ENCODE data around the gene KATNAL1. TPM values are rescaled to one million over a fixed set of nuclear protein-coding genes. Genes with fewer than 3 reads are reported as not detected.

The KATNAL1 gene
- 15.9 and 18.0 TPM in 2 replicates for total RNA-seq

DNA sequence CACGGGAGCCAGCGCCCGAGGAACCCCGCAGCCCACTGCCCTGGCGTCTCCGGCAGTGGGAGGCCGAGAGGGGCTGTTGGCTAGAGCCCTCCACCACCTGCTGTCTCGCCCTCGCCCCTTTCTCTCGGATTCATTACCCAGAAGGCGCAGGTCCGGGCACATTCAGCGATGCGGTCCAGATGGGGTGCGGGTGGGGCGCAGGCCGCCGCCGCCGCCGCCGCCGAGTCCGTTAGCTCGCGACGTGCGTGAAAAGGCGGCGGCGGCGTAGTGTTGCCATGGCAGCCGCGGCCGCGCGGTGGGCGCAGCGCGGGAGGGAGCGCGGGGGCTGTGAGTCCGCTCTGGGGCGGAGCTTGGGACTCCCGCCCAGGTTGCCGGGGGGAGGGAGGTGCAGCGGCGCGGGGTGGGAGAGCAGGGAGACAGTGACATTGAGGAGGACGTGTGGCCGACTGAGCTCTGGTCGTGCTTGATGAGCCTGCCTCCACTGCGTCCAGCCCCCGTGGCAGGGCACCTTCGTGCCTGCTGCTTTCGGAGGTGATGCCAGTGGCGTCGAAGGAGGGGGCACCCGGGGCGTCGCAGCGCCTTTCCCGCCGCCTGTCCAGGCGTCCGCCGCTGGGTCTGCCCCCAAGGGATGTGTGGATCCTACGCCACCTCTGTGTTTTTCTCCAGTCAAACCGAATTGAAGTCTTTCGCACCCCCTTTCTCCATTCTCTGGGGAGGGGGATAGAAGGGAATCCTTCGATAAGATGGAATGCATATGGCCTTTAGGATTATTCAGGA is at the start of gene KATNAL1:
Gene KATNAL1 (minus strand): TSS at position 358 of the 777 bp plus-strand sequence. CDS start 23,774 bp downstream, outside the sequence.
- Histone ChIP-seq H3K9me3 (ENCODE audit: low read depth, low read length) (no peaks in the 10 kb centered on the region), H3K36me3 (ENCODE audit: insufficient read depth, low read length) (no peaks in the 10 kb centered on the region), H2AFZ (ENCODE audit: low read length) (peak within 1 kb of the TSS; percentile 91), H3K4me1 (ENCODE audit: insufficient read depth, low read length) (peaks cover 19% of the 10 kb centered on the region), H3K79me2 (ENCODE audit: insufficient read depth, low read length) (peaks cover 44% of the 10 kb centered on the region), H3K4me3 (ENCODE audit: insufficient read depth, low read length) (peak within 1 kb of the TSS; percentile 78), H3K27ac (ENCODE audit: low read depth, low read length) (peak within 1 kb of the TSS; percentile 31), H3K27me3 (ENCODE audit: insufficient read depth, low read length) (no peaks in the 10 kb centered on the region), H3K4me2 (ENCODE audit: insufficient read depth, low read length) (peak within 1 kb of the TSS; percentile 85), H4K20me1 (ENCODE audit: insufficient read depth, low read length) (no peaks in the 10 kb centered on the region)
- TF ChIP-seq, protein P1, sequence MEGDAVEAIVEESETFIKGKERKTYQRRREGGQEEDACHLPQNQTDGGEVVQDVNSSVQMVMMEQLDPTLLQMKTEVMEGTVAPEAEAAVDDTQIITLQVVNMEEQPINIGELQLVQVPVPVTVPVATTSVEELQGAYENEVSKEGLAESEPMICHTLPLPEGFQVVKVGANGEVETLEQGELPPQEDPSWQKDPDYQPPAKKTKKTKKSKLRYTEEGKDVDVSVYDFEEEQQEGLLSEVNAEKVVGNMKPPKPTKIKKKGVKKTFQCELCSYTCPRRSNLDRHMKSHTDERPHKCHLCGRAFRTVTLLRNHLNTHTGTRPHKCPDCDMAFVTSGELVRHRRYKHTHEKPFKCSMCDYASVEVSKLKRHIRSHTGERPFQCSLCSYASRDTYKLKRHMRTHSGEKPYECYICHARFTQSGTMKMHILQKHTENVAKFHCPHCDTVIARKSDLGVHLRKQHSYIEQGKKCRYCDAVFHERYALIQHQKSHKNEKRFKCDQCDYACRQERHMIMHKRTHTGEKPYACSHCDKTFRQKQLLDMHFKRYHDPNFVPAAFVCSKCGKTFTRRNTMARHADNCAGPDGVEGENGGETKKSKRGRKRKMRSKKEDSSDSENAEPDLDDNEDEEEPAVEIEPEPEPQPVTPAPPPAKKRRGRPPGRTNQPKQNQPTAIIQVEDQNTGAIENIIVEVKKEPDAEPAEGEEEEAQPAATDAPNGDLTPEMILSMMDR (IDR thresholded peaks at IDR 0.05; ENCODE audit: extremely low read depth, low read depth, low read length): no peak
- DNase-seq (ENCODE audit: insufficient read length, low spot score, missing footprints): peak; percentile 89

DNA sequence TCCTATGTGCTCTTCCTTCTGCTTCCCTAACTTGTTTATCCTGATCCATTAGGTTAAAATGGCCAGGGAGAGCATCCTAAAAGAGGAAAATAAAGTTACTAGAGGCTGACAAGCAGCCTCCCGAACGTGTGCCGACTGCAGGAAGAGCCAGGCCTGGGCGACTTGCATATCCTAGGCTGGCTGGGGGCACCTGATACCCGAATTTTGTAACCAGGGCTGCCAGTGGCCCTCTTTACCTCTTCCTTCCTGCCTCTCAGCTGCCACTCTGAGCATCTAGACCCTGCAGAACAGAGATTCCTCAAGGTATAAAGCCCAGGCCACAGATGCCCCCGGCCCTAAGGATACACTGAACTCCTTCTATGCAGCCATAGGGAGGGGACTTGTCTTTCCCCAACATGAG is 48.5 kb upstream of the KATNAL1 start:
- no peaks in the 10 kb centered on the region for H4K20me1 ChIP-seq (ENCODE audit: insufficient read depth, low read length)
- no peak overlapping the region for H3K4me2 ChIP-seq (ENCODE audit: insufficient read depth, low read length)
- peaks cover 8% of the 10 kb centered on the region for H3K9me3 ChIP-seq (ENCODE audit: low read depth, low read length)
- no peaks in the 10 kb centered on the region for H3K36me3 ChIP-seq (ENCODE audit: insufficient read depth, low read length)
- DNase-seq (ENCODE audit: insufficient read length, low spot score, missing footprints): no peak
- TF ChIP-seq, protein P1 (IDR thresholded peaks at IDR 0.05; ENCODE audit: extremely low read depth, low read depth, low read length): no peak
- no peaks in the 10 kb centered on the region for H3K79me2 ChIP-seq (ENCODE audit: insufficient read depth, low read length)
- H3K4me3 ChIP-seq (ENCODE audit: insufficient read depth, low read length): no peak overlapping the region
- H3K4me1 ChIP-seq (ENCODE audit: insufficient read depth, low read length): no peaks in the 10 kb centered on the region
- H2AFZ ChIP-seq (ENCODE audit: low read length): no peak overlapping the region
- H3K27ac ChIP-seq (ENCODE audit: low read depth, low read length): no peak overlapping the region
- no peaks in the 10 kb centered on the region for H3K27me3 ChIP-seq (ENCODE audit: insufficient read depth, low read length)

- Histone ChIP-seq H3K4me1 (ENCODE audit: insufficient read depth, low read length) (no peaks in the 10 kb centered on the region), H3K36me3 (ENCODE audit: insufficient read depth, low read length) (no peaks in the 10 kb centered on the region), H3K4me2 (ENCODE audit: insufficient read depth, low read length) (no peak overlapping the region), H2AFZ (ENCODE audit: low read length) (no peak overlapping the region), H4K20me1 (ENCODE audit: insufficient read depth, low read length) (no peaks in the 10 kb centered on the region), H3K9me3 (ENCODE audit: low read depth, low read length) (peaks cover 8% of the 10 kb centered on the region), H3K27ac (ENCODE audit: low read depth, low read length) (no peak overlapping the region), H3K4me3 (ENCODE audit: insufficient read depth, low read length) (no peak overlapping the region), H3K79me2 (ENCODE audit: insufficient read depth, low read length) (no peaks in the 10 kb centered on the region), H3K27me3 (ENCODE audit: insufficient read depth, low read length) (no peaks in the 10 kb centered on the region)
- TF ChIP-seq, protein P1 (IDR thresholded peaks at IDR 0.05; ENCODE audit: extremely low read depth, low read depth, low read length): peak; percentile 36
- DNase-seq (ENCODE audit: insufficient read length, low spot score, missing footprints): no peak
Measured at GRCh38 chr13:30355384-30355699, 48.0 kb upstream of the KATNAL1 start.

DNA sequence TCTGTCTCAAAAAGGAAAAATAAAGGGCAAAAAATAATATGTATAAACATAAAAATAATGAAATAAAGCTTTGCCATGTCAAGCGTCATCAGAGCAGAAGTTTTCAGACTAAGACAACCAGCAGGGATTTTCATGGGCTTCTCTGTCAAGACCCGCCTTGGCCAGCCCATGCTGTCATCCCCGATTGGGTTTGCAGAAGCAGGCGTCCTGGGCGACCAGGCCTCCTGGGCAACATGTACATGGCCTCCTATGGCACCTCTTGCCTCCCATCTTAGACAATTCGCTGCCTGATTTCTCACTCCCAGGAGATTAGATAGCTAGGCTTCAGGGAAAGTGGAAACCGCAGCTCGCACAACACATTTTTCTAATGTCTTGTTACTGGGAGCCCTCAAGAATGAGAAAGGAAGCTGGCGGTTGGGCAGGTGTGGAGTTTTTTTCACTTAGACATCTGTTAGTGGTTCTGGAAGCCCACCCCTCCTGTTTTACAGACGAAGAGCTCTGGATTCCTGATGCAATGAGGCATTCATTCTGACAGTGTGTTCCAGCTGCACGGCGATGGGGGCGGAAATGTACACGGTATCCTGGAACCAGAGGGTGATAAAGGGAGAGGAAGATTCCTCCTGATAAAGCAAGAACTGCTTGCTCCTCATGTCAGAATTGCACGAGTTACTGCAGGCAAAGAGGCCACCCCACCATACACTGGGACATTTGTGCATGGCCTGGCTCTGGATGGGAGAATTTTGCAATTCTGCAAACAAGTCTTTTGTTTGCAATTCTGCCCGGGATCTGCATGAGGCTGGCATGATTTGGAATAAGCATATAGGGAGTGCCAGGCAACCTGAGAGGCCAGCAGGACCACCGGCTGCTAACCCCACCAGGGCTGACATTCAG is 47.4 kb upstream of the KATNAL1 start:
- Histone ChIP-seq H2AFZ (ENCODE audit: low read length) (no peak overlapping the region), H3K4me2 (ENCODE audit: insufficient read depth, low read length) (no peak overlapping the region), H4K20me1 (ENCODE audit: insufficient read depth, low read length) (no peaks in the 10 kb centered on the region), H3K4me1 (ENCODE audit: insufficient read depth, low read length) (no peaks in the 10 kb centered on the region), H3K79me2 (ENCODE audit: insufficient read depth, low read length) (no peaks in the 10 kb centered on the region), H3K4me3 (ENCODE audit: insufficient read depth, low read length) (no peak overlapping the region), H3K27me3 (ENCODE audit: insufficient read depth, low read length) (no peaks in the 10 kb centered on the region), H3K36me3 (ENCODE audit: insufficient read depth, low read length) (no peaks in the 10 kb centered on the region), H3K27ac (ENCODE audit: low read depth, low read length) (no peak overlapping the region), H3K9me3 (ENCODE audit: low read depth, low read length) (peaks cover 8% of the 10 kb centered on the region)
- TF ChIP-seq, protein P1 (IDR thresholded peaks at IDR 0.05; ENCODE audit: extremely low read depth, low read depth, low read length): no peak
- no peak for DNase-seq (ENCODE audit: insufficient read length, low spot score, missing footprints)

Measured in osteoblast (primary cell).